Stimulated activated CD8-positive, alpha-beta memory T cell treated with anti-CD3 and anti-CD28 coated beads, Interleukin-15, amount 100 ng/mL, for 48 hours (primary cell): ENCODE data around the gene ZNF185.

ENCODE experiments used
- DNase-seq, 2 donors: peaks; one replicate each; pipeline ENCODE4 v3.0.0-alpha.2; 2020; ENCODE audit warnings: low read depth in 2 of 2

Gene ZNF185

GRCh38 chrX:152897222-152898131 is at the start of gene ZNF185:
Gene ZNF185 (plus strand): TSS chrX:152898067. CDS start chrX:152914490, 16,423 bp downstream.
- no peak for DNase-seq

- no peak for DNase-seq
Measured at GRCh38 chrX:152850465-152850864, 47.4 kb upstream of the ZNF185 start.

GRCh38 chrX:152853986-152854385 is 43.9 kb upstream of the ZNF185 start:
- no peak for DNase-seq

GRCh38 chrX:152861116-152861515 is 36.8 kb upstream of the ZNF185 start:
- no peak for DNase-seq

- DNase-seq, result no peak
Measured at GRCh38 chrX:152861826-152862225, 36.0 kb upstream of the ZNF185 start.

GRCh38 chrX:152865232-152865920 is 32.5 kb upstream of the ZNF185 start:
- no peak for DNase-seq

- DNase-seq, result no peak
Measured at GRCh38 chrX:152866386-152866785, 31.5 kb upstream of the ZNF185 start.

GRCh38 chrX:152869972-152870371 is 27.9 kb upstream of the ZNF185 start:
- DNase-seq, result no peak

GRCh38 chrX:152871260-152871659 is 26.6 kb upstream of the ZNF185 start:
- no peak for DNase-seq

GRCh38 chrX:152872522-152872921 is 25.3 kb upstream of the ZNF185 start:
- no peak for DNase-seq

- no peak for DNase-seq
Measured at GRCh38 chrX:152873361-152873760, 24.5 kb upstream of the ZNF185 start.

GRCh38 chrX:152876931-152877840 is 20.7 kb upstream of the ZNF185 start:
- no peak for DNase-seq

GRCh38 chrX:152878976-152879755 is 18.7 kb upstream of the ZNF185 start:
- no peak for DNase-seq

GRCh38 chrX:152881289-152881688 is 16.6 kb upstream of the ZNF185 start:
- no peak for DNase-seq

- no peak for DNase-seq
Measured at GRCh38 chrX:152884171-152884570, 13.7 kb upstream of the ZNF185 start.

- DNase-seq, result no peak
Measured at GRCh38 chrX:152886716-152887115, 11.2 kb upstream of the ZNF185 start.

GRCh38 chrX:152892499-152892898 is 5.4 kb upstream of the ZNF185 start:
- no peak for DNase-seq

- DNase-seq, result no peak
Measured at GRCh38 chrX:152892999-152893891, 4.6 kb upstream of the ZNF185 start.

- no peak for DNase-seq
Measured at GRCh38 chrX:152893980-152894610, 3.8 kb upstream of the ZNF185 start.

- DNase-seq, result no peak
Measured at GRCh38 chrX:152895121-152895520, 2.7 kb upstream of the ZNF185 start.
